HL-60/S4 treated with phorbol 12-myristate 13-acetate at 8.2 ng/mL for 4 days and 3 days (cell line): ENCODE results near the gene LPO.

Experiments
- in situ Hi-C: fragments of 300-500 bp; cut with MboI; formaldehyde crosslinking; loops from 2 replicates; pipeline ENCODE4 v1.15.0; 2022; ENCODE audit warnings: low sequenced_read_pairs

LPO gene

GRCh38 chr17:58238147-58238634, at the start of gene LPO:
TSS of gene LPO (plus strand) at chr17:58238584. CDS start at chr17:58242980, 4,396 bp downstream.
- in situ Hi-C loops, result no loop called here

GRCh38 chr17:58189436-58190146, 48.8 kb upstream of the LPO start:
- in situ Hi-C loops, result no loop called here

- in situ Hi-C loops, result no loop called here
Measured at GRCh38 chr17:58191241-58191896, 47.0 kb upstream of the LPO start.

- in situ Hi-C loops, result no loop called here
Measured at GRCh38 chr17:58192612-58193011, 45.8 kb upstream of the LPO start, which contains the start of gene EPX. TSS of gene EPX (plus strand) at chr17:58192726. CDS start at chr17:58192847, 121 bp downstream.

GRCh38 chr17:58193641-58194255, 44.6 kb upstream of the LPO start:
- in situ Hi-C loops, result no loop called here

GRCh38 chr17:58195518-58196123, 42.8 kb upstream of the LPO start:
- in situ Hi-C loops, result no loop called here

GRCh38 chr17:58196610-58197009, 41.8 kb upstream of the LPO start:
- in situ Hi-C loops, result no loop called here

- in situ Hi-C loops, result no loop called here
Measured at GRCh38 chr17:58200024-58200633, 38.3 kb upstream of the LPO start.

- in situ Hi-C loops, result no loop called here
Measured at GRCh38 chr17:58202859-58203258, 35.5 kb upstream of the LPO start.

GRCh38 chr17:58204796-58205195, 33.6 kb upstream of the LPO start:
- in situ Hi-C loops, result no loop called here

GRCh38 chr17:58205936-58206335, 32.4 kb upstream of the LPO start:
- in situ Hi-C loops, result no loop called here

GRCh38 chr17:58207451-58207850, 30.9 kb upstream of the LPO start:
- in situ Hi-C loops, result no loop called here

GRCh38 chr17:58208344-58208743, 30.0 kb upstream of the LPO start:
- in situ Hi-C loops, result no loop called here

- in situ Hi-C loops, result no loop called here
Measured at GRCh38 chr17:58210922-58211321, 27.5 kb upstream of the LPO start.

GRCh38 chr17:58215685-58216084, 22.7 kb upstream of the LPO start:
- in situ Hi-C loops, result no loop called here

GRCh38 chr17:58217766-58218165, 20.6 kb upstream of the LPO start:
- in situ Hi-C loops, result no loop called here

- in situ Hi-C loops, result no loop called here
Measured at GRCh38 chr17:58219007-58219788, 19.2 kb upstream of the LPO start, which contains the start of gene MKS1. TSS of gene MKS1 (minus strand) at chr17:58219255. CDS start at chr17:58219230, 25 bp downstream.

- in situ Hi-C loops, result no loop called here
Measured at GRCh38 chr17:58219789-58220183, 18.6 kb upstream of the LPO start.

GRCh38 chr17:58224315-58224714, 14.1 kb upstream of the LPO start:
- in situ Hi-C loops, result no loop called here

- in situ Hi-C loops, result no loop called here
Measured at GRCh38 chr17:58227733-58228132, 10.7 kb upstream of the LPO start.
